Suprapubic skin (tissue), 4 donors: ENCODE data around the gene ZNF652. TPM values are rescaled to one million over a fixed set of nuclear protein-coding genes. Genes with fewer than 3 reads are reported as not detected.

Experiments
- DNase-seq, 2 donors: peaks; one replicate each; pipeline ENCODE4 v3.0.0-alpha.2; 2019; ENCODE audit warnings: low spot score in 2 of 2
- H3K27ac ChIP-seq: fragments of 200-600 bp; sonication (generic); one replicate; pipeline ENCODE4 v1.5.1; 2019
- H3K27me3 ChIP-seq: fragments of 200-600 bp; sonication (generic); one replicate; pipeline ENCODE4 v1.5.1; 2019
- H3K36me3 ChIP-seq: fragments of 200-600 bp; sonication (generic); one replicate; pipeline ENCODE4 v1.5.1; 2019
- H3K4me1 ChIP-seq: fragments of 200-600 bp; sonication (generic); one replicate; pipeline ENCODE4 v1.5.1; 2019
- H3K4me3 ChIP-seq: fragments of 200-600 bp; sonication (generic); one replicate; pipeline ENCODE4 v1.5.1; 2019; ENCODE audit warnings: mild to moderate bottlenecking
- H3K9me3 ChIP-seq: fragments of 200-600 bp; sonication (generic); one replicate; pipeline ENCODE4 v1.5.1; 2019
- CTCF ChIP-seq, 2 donors: fragments of 200-600 bp in 1 of 2; fragments of 450-650 bp in 1 of 2; sonication (generic) in 1 of 2; IDR thresholded peaks; one replicate each; pipeline ENCODE4 v1.5.1; 2016 to 2019; ENCODE audit warnings: antibody characterized with exemption in 2 of 2, mild to moderate bottlenecking in 1 of 2, moderate library complexity in 1 of 2
- EP300 ChIP-seq: sonication (generic); formaldehyde crosslinking; IDR thresholded peaks from one replicate; pipeline ENCODE4 v1.6.1; 2017; ENCODE audit warnings: antibody characterized with exemption
- POLR2A ChIP-seq, 2 donors: fragments of 450-650 bp; IDR thresholded peaks; one replicate each; pipeline ENCODE4 v1.6.1; 2017; ENCODE audit warnings: antibody characterized with exemption in 2 of 2, mild to moderate bottlenecking in 2 of 2, moderate library complexity in 2 of 2
- POLR2AphosphoS5 ChIP-seq, 3 donors: sonication (generic); formaldehyde crosslinking; IDR thresholded peaks; one replicate each; pipeline ENCODE4 v1.6.1; 2017; ENCODE audit warnings: antibody characterized with exemption in 3 of 3
- WGBS: methylation state at CpG from one replicate; pipeline ENCODE4 v1.1.5; 2018; 5-methylcytosine and 5-hydroxymethylcytosine counted together
- total RNA-seq, 4 donors: library from RNA; depleted of rRNA; stranded (reverse); fragments of >200 nt; gene quantifications; one replicate each; pipeline ENCODE4 v1.1.0, GENCODE V29; 2016

Gene ZNF652
- total RNA-seq, 4 donors from 2014 or later = 76.6 to 148 (median 83.2) TPM

GRCh38 chr17:49378311-49378710, 16.3 kb upstream of the ZNF652 start:
- WGBS = 65% methylated on average over 5 of the region's 5 CpGs
- Histone ChIP-seq H3K36me3 (no peaks in the 10 kb centered on the region), H3K27ac (no peak overlapping the region), H3K9me3 (no peaks in the 10 kb centered on the region), H3K4me1 (peaks cover 19% of the 10 kb centered on the region), H3K27me3 (no peaks in the 10 kb centered on the region), H3K4me3 (no peak overlapping the region)
- no peak for DNase-seq
- TF ChIP-seq CTCF (IDR thresholded peaks at IDR 0.05) (no peak), POLR2A (IDR thresholded peaks at IDR 0.05) (no peak), EP300 (no peak), POLR2AphosphoS5 (IDR thresholded peaks at IDR 0.05) (no peak)

- peak in 1 of 2 donors; percentile 4 for DNase-seq
- Histone ChIP-seq H3K27me3 (no peaks in the 10 kb centered on the region), H3K36me3 (no peaks in the 10 kb centered on the region), H3K4me1 (peaks cover 13% of the 10 kb centered on the region), H3K4me3 (no peak overlapping the region), H3K27ac (no peak overlapping the region), H3K9me3 (no peaks in the 10 kb centered on the region)
- 86% methylated on average over 1 of the region's 1 CpG for WGBS
- TF ChIP-seq POLR2A (IDR thresholded peaks at IDR 0.05) (no peak), POLR2AphosphoS5 (IDR thresholded peaks at IDR 0.05) (no peak), CTCF (IDR thresholded peaks at IDR 0.05) (no peak), EP300 (no peak)
These were observed 13.5 kb upstream of the ZNF652 start for GRCh38 chr17:49375544-49375943.

GRCh38 chr17:49373115-49373514, 11.1 kb upstream of the ZNF652 start:
- H3K36me3 ChIP-seq = no peaks in the 10 kb centered on the region
- no peaks in the 10 kb centered on the region for H3K9me3 ChIP-seq
- TF ChIP-seq CTCF (IDR thresholded peaks at IDR 0.05) = no peak
- TF ChIP-seq EP300 = no peak
- H3K4me3 ChIP-seq = no peak overlapping the region
- no peaks in the 10 kb centered on the region for H3K27me3 ChIP-seq
- H3K4me1 ChIP-seq = peaks cover 14% of the 10 kb centered on the region
- peak in 1 of 2 donors; percentile 14 for DNase-seq
- H3K27ac ChIP-seq = no peak overlapping the region
- 84% methylated on average over 6 of the region's 6 CpGs for WGBS

- TF ChIP-seq CTCF (IDR thresholded peaks at IDR 0.05) (no peak), POLR2AphosphoS5 (IDR thresholded peaks at IDR 0.05) (no peak), EP300 (no peak), POLR2A (IDR thresholded peaks at IDR 0.05) (no peak)
These were observed 10.4 kb upstream of the ZNF652 start for GRCh38 chr17:49372425-49372824.

GRCh38 chr17:49370971-49371834, 9.2 kb upstream of the ZNF652 start:
- no peaks in the 10 kb centered on the region for H3K9me3 ChIP-seq
- H3K36me3 ChIP-seq = no peaks in the 10 kb centered on the region
- TF ChIP-seq POLR2AphosphoS5 (IDR thresholded peaks at IDR 0.05) = no peak
- TF ChIP-seq CTCF (IDR thresholded peaks at IDR 0.05) = no peak
- no peak for TF ChIP-seq POLR2A (IDR thresholded peaks at IDR 0.05)
- no peak for TF ChIP-seq EP300
- peak; percentile 27 to 59 for DNase-seq
- peaks cover 14% of the 10 kb centered on the region for H3K4me1 ChIP-seq
- no peak overlapping the region for H3K4me3 ChIP-seq
- no peaks in the 10 kb centered on the region for H3K27me3 ChIP-seq
- WGBS = 40% methylated on average over 13 of the region's 13 CpGs
- H3K27ac ChIP-seq = no peak overlapping the region

More at GRCh38 chr17:49372425-49372824, 10.4 kb upstream of the ZNF652 start:
- peak in 1 of 2 donors; percentile 27 for DNase-seq
- no peaks in the 10 kb centered on the region for H3K36me3 ChIP-seq
- no peak overlapping the region for H3K4me3 ChIP-seq
- H3K4me1 ChIP-seq = peaks cover 14% of the 10 kb centered on the region
- 88% methylated on average over 7 of the region's 7 CpGs for WGBS
- H3K27me3 ChIP-seq = no peaks in the 10 kb centered on the region
- H3K27ac ChIP-seq = no peak overlapping the region
- no peaks in the 10 kb centered on the region for H3K9me3 ChIP-seq
